A673 (cell line): Measurements from ENCODE around the gene EXT2. TPM values are rescaled to one million over a fixed set of nuclear protein-coding genes. Genes with fewer than 3 reads are reported as not detected.

ENCODE experiments used
- BruUV-seq: library from RNA; stranded (reverse); fragments of 400-500 nt; replicated peaks from 2 replicates; lab custom pipeline; 2021; lab: Mats Ljungman, UMichigan
- CTCF ChIA-PET: fragments of 300-600 bp; sonication (Branson Sonifier 250); formaldehyde crosslinking; loops from one replicate; lab custom pipeline; 2022; ENCODE audit warnings: antibody characterized with exemption; lab: Charles Lee
- POLR2A ChIA-PET: fragments of 300-600 bp; sonication (Branson Sonifier 250); formaldehyde crosslinking; loops from one replicate; lab custom pipeline; 2022; ENCODE audit warnings: antibody characterized with exemption; ENCODE audit not compliant: low non-redundant PET; lab: Charles Lee
- DNase-seq: peaks from one replicate; pipeline ENCODE4 v3.0.0-alpha.2; 2015; ENCODE audit warnings: low spot score
- H3K27ac ChIP-seq: fragments of 200-600 bp; sonication (generic); 2 replicates; pipeline ENCODE4 v1.5.1; 2016; ENCODE audit warnings: mixed run types, low read depth, mild to moderate bottlenecking, mixed read lengths, antibody characterized with exemption, low read length; ENCODE audit not compliant: poor library complexity, severe bottlenecking
- H3K27me3 ChIP-seq: fragments of 200-600 bp; sonication (generic); replicated peaks from 2 replicates; pipeline ENCODE4 v1.6.1; 2017; ENCODE audit warnings: mixed run types, low read depth, mild to moderate bottlenecking, mixed read lengths, antibody characterized with exemption, low read length; ENCODE audit not compliant: insufficient read depth, poor library complexity
- H3K36me3 ChIP-seq: fragments of 200-600 bp; sonication (generic); 2 replicates; pipeline ENCODE4 v1.6.1; 2016; ENCODE audit warnings: mixed run types, mild to moderate bottlenecking, mixed read lengths, antibody characterized with exemption, low read length; ENCODE audit not compliant: insufficient read depth, poor library complexity, severe bottlenecking
- H3K4me1 ChIP-seq: fragments of 200-600 bp; sonication (generic); 2 replicates; pipeline ENCODE4 v1.6.1; 2017; ENCODE audit warnings: mixed run types, mild to moderate bottlenecking, mixed read lengths, antibody characterized with exemption, low read length; ENCODE audit not compliant: insufficient read depth, poor library complexity, severe bottlenecking
- H3K4me3 ChIP-seq: fragments of 200-600 bp; sonication (generic); 2 replicates; pipeline ENCODE4 v1.5.1; 2016; ENCODE audit warnings: low read depth, mixed run types, mild to moderate bottlenecking, mixed read lengths, low read length; ENCODE audit not compliant: poor library complexity, severe bottlenecking
- H3K9me3 ChIP-seq: fragments of 200-600 bp; sonication (generic); 2 replicates; pipeline ENCODE4 v1.6.1; 2016; ENCODE audit warnings: mixed run types, low read depth, mild to moderate bottlenecking, mixed read lengths, antibody characterized with exemption, low read length; ENCODE audit not compliant: poor library complexity, severe bottlenecking
- CTCF ChIP-seq: fragments of 300-800, 200-600 bp; sonication (generic); conservative IDR thresholded peaks from 2 replicates; pipeline ENCODE4 v1.5.1; 2017; ENCODE audit warnings: low read depth, mild to moderate bottlenecking, antibody characterized with exemption, low read length, moderate library complexity, mixed read lengths
- EZH2 ChIP-seq: fragments of 200-600 bp; sonication (generic); IDR thresholded peaks from 2 replicates; pipeline ENCODE4 v1.6.1; 2017; ENCODE audit warnings: borderline replicate concordance, low read depth, mild to moderate bottlenecking, mixed read lengths, antibody characterized with exemption, low read length; ENCODE audit not compliant: poor library complexity, severe bottlenecking
- intact Hi-C: fragments of 100-400 bp; cut with micrococcal nuclease; formaldehyde crosslinking; loops from one replicate; pipeline ENCODE4 v1.10.0; 2022; ENCODE audit not compliant: unreplicated experiment
- total RNA-seq: library from RNA; stranded (reverse); gene quantifications from 2 replicates; pipeline ENCODE4 v1.2.3, GENCODE V29; 2021

Gene EXT2
- total RNA-seq, 1 experiment from 2014 or later = 123 TPM

GRCh38 chr11:44274404-44274803, 178.9 kb downstream of the EXT2 start:
- H3K4me3 ChIP-seq = no peak overlapping the region
- DNase-seq = no peak
- H3K9me3 ChIP-seq = no peaks in the 10 kb centered on the region
- TF ChIP-seq CTCF = no peak
- no peak for TF ChIP-seq EZH2
- ChIA-PET POLR2A (no interaction called here), CTCF (no interaction called here)
- TSS peak; percentile 42 for BruUV-seq
- no peaks in the 10 kb centered on the region for H3K27me3 ChIP-seq
- H3K36me3 ChIP-seq = peaks cover 91% of the 10 kb centered on the region
- no peak overlapping the region for H3K27ac ChIP-seq
- intact Hi-C loops = no loop called here
- H3K4me1 ChIP-seq = no peaks in the 10 kb centered on the region

- intact Hi-C loops = no loop called here
- TF ChIP-seq EZH2 (no peak), CTCF (no peak)
- no TSS peak for BruUV-seq
- no peaks in the 10 kb centered on the region for H3K27me3 ChIP-seq
- DNase-seq = no peak
- H3K36me3 ChIP-seq = peaks cover 85% of the 10 kb centered on the region
- no peak overlapping the region for H3K4me3 ChIP-seq
- no peaks in the 10 kb centered on the region for H3K9me3 ChIP-seq
- no peak overlapping the region for H3K27ac ChIP-seq
- CTCF ChIA-PET = no interaction called here
- POLR2A ChIA-PET = no interaction called here
- no peaks in the 10 kb centered on the region for H3K4me1 ChIP-seq
Observed at GRCh38 chr11:44275241-44275640, 179.8 kb downstream of the EXT2 start.

- no TSS peak for BruUV-seq
- DNase-seq = no peak
- Histone ChIP-seq H3K36me3 (peaks cover 85% of the 10 kb centered on the region), H3K9me3 (no peaks in the 10 kb centered on the region), H3K4me3 (no peak overlapping the region), H3K27me3 (no peaks in the 10 kb centered on the region), H3K4me1 (no peaks in the 10 kb centered on the region), H3K27ac (no peak overlapping the region)
- CTCF ChIA-PET = interaction anchor here (1.0 kb wide), 1 partner anchor 10 kb away, joined by 5 read pairs; no protein-coding TSS in a partner anchor
- TF ChIP-seq EZH2 (no peak), CTCF (no peak)
- POLR2A ChIA-PET = no interaction called here
- intact Hi-C loops = no loop called here
Observed at GRCh38 chr11:44275961-44276550, 180.6 kb downstream of the EXT2 start.
